GM19193 (cell line): ENCODE measurements around the gene PDIK1L.

Experiments used
- POLR2A ChIP-seq: IDR thresholded peaks from 4 replicates; pipeline ENCODE4 v1.6.1; 2011; ENCODE audit not compliant: insufficient read depth, insufficient read length; ENCODE audit errors: extremely low read depth

PDIK1L gene

DNA sequence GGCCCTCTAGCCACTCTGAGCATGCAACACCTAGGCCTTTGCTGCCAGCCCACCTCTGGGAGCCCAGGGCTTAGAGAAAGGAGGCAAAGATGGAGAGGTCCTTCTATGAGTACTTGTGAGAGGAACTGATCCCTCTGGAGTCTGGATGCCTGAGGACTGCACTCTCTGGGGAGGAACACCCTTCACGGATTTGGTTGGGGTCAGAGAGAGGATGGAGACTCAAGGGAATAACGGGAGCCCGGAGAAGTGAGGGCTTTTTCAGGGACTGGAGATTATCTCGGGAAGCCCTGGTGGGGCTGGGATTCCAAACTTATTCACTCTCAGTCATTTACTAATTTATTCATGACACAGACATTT lies 57.6 kb downstream of the PDIK1L start:
- no peak for TF ChIP-seq POLR2A

DNA sequence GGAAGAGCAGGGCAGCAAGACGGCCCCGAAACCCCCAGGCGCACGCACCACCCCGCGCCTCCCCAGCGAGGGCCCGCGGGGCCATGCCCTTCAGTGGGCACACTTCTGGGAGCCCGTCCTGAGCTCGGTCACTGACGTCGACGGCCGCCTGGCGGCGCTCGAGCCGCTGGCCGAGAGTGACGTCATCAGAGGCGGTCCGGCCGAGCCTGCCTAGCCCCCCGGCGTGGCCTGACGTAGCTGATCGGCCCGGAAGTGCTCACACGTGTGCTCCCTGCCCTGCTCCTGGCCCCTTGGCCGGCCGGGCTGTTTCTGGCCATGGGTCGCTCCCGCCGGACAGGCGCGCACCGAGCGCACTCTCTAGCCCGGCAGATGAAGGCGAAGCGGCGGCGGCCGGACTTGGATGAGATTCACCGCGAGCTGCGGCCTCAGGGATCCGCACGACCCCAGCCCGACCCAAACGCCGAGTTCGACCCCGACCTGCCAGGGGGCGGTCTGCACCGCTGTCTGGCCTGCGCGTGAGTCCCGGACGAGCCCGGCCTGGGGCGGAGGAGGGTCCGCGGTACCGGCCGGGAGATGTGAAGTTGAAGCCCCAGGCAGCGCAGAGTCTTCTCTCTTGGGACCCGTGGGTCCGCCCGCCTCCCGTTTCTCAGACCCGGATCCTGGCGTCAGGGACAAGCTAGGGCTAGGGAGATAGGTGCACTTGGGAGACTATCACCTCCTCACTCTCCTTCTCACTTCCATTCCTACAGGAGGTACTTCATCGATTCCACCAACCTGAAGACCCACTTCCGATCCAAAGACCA lies 58.2 kb downstream of the PDIK1L start, which contains the start of gene ZNF593:
Gene ZNF593 (plus strand): TSS at position 240 of the 803 bp plus-strand sequence. CDS start 76 bp downstream, at position 316.
- TF ChIP-seq POLR2A = peak; percentile 84

DNA sequence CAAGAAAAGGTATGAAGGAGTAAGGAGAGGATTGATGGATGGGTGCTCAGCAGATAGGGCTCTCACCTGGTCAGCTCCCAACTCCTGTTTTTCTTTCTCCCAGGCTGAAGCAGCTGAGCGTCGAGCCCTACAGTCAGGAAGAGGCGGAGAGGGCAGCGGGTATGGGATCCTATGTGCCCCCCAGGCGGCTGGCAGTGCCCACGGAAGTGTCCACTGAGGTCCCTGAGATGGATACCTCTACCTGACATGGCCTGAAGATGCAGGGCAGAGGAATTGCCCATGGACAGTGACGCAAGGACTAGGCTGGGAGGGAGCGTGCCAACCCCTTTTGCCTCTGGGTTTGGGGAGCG lies 58.8 kb downstream of the PDIK1L start:
- TF ChIP-seq POLR2A = no peak

DNA sequence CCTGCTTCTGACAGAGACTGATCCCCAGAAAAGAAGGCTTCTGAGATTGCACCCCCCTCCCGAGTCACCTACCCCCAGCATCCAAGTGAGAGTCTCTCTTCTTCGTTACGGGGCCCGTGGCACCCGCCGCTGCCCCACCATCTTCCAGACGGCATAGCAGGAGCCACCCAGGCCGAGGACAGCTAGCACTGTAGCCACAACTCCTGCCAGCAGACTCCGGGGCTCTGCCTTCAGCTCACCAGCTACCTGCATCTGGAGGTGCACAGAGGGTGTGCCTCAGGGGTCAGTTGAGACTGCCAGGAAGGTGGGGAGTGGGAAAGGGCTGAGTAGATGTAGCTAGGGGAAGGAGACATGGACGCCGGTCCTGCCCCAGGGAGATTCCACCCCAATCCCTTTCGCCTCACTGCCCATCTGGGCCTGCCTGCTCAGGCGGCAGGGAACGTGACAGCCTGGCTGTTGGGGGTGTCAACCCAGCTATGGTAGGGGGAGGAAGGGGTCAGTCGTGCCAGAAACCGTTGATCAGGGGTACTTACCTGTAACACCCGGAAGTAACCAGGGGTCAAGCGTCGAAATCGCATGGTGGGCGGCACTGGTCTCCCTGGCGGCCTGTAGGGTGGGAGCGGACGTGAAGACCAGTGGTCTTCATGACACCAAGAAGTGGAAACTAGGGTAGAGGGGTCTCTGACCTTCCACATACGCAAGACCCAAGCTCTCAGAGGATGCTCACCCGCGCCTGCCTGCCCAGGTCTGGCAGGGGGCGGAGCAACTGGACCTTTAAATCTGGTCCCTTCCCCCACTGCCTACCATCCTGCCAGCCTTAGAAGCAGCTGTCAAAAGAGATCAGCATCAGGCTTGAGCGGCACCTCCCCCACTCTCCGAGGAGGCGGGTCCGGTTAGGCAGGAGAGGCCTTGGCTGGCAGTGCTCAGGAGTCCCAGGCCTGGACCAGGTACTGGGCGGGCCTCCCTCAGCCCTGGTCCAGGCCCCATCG lies 59.8 kb downstream of the PDIK1L start, which contains the start of gene ZNF593OS:
Gene ZNF593OS (minus strand): TSS at position 749 of the 989 bp plus-strand sequence. CDS start 171 bp downstream, at position 578.
- TF ChIP-seq POLR2A = no peak
